ENCODE measurements around the gene MXI1.
"Not testable (repeated sequence)": the region's sequence is repeated elsewhere in the genome, so short reads cannot be mapped to it uniquely, and the experiment has no call there.

MXI1 gene

GRCh38 chr10:110237894-110238480 is 30.6 kb downstream of the MXI1 start:
- ChIA-PET POLR2A (no interaction called here), CTCF (interaction anchor here (1.3 kb wide), 2 partner anchors 100 to 354 kb away, joined by 3 read pairs; no protein-coding TSS in a partner anchor)
- no peak overlapping the region for H3K4me3 ChIP-seq (ENCODE audit: low read depth, low read length)
- DNase-seq (ENCODE audit: low read depth, low spot score): no peak
- TF ChIP-seq CTCF (IDR thresholded peaks at IDR 0.05; ENCODE audit: insufficient read depth, low read length, missing control alignments): no peak

GRCh38 chr10:110239892-110240291 is 32.5 kb downstream of the MXI1 start:
- H3K4me3 ChIP-seq (ENCODE audit: low read depth, low read length): no peak overlapping the region
- ChIA-PET POLR2A (no interaction called here), CTCF (interaction anchor here (0.7 to 1.0 kb wide), 3 partner anchors 21 to 102 kb away, joined by 3 to 4 read pairs (median 3); no protein-coding TSS in a partner anchor)
- DNase-seq (ENCODE audit: low read depth, low spot score): no peak
- TF ChIP-seq CTCF (IDR thresholded peaks at IDR 0.05; ENCODE audit: insufficient read depth, low read length, missing control alignments): no peak

- CTCF ChIA-PET: interaction anchor here (1.0 to 1.2 kb wide), 2 partner anchors 38 to 103 kb away, joined by 3 to 4 read pairs; no protein-coding TSS in a partner anchor
- no peak for TF ChIP-seq CTCF (IDR thresholded peaks at IDR 0.05; ENCODE audit: insufficient read depth, low read length, missing control alignments)
- POLR2A ChIA-PET: no interaction called here
- no peak overlapping the region for H3K4me3 ChIP-seq (ENCODE audit: low read depth, low read length)
- DNase-seq (ENCODE audit: low read depth, low spot score): no peak
These were observed 34.0 kb downstream of the MXI1 start for GRCh38 chr10:110241407-110241806.

GRCh38 chr10:110241841-110242240 is 34.4 kb downstream of the MXI1 start:
- DNase-seq (ENCODE audit: low read depth, low spot score): no peak
- no peak overlapping the region for H3K4me3 ChIP-seq (ENCODE audit: low read depth, low read length)
- TF ChIP-seq CTCF (IDR thresholded peaks at IDR 0.05; ENCODE audit: insufficient read depth, low read length, missing control alignments): no peak
- ChIA-PET CTCF (interaction anchor here (1.0 to 1.5 kb wide), 3 partner anchors 22 to 104 kb away, joined by 3 to 4 read pairs (median 3); no protein-coding TSS in a partner anchor), POLR2A (no interaction called here)

- DNase-seq (ENCODE audit: low read depth, low spot score): no peak
- CTCF ChIA-PET: interaction anchor here (0.7 to 1.5 kb wide), 3 partner anchors 22 to 36 kb away, joined by 3 read pairs; no protein-coding TSS in a partner anchor
- TF ChIP-seq CTCF (IDR thresholded peaks at IDR 0.05; ENCODE audit: insufficient read depth, low read length, missing control alignments): no peak
- no peak overlapping the region for H3K4me3 ChIP-seq (ENCODE audit: low read depth, low read length)
- POLR2A ChIA-PET: no interaction called here
These were observed 35.1 kb downstream of the MXI1 start for GRCh38 chr10:110242511-110242910.

- no peak for DNase-seq (ENCODE audit: low read depth, low spot score)
- POLR2A ChIA-PET: no interaction called here
- no peak for TF ChIP-seq CTCF (IDR thresholded peaks at IDR 0.05; ENCODE audit: insufficient read depth, low read length, missing control alignments)
- H3K4me3 ChIP-seq (ENCODE audit: low read depth, low read length): no peak overlapping the region
- CTCF ChIA-PET: interaction anchor here (0.6 to 1.8 kb wide), 7 partner anchors 13 to 325 kb away, joined by 3 to 6 read pairs (median 4); no protein-coding TSS in a partner anchor
These were observed 37.1 kb downstream of the MXI1 start for GRCh38 chr10:110244550-110244949.

GRCh38 chr10:110247833-110248232 is 40.4 kb downstream of the MXI1 start:
- H3K4me3 ChIP-seq (ENCODE audit: low read depth, low read length); DNase-seq (ENCODE audit: low read depth, low spot score); POLR2A ChIA-PET: not testable (repeated sequence)
- CTCF ChIA-PET: interaction anchor here (1.7 kb wide), 1 partner anchor 31 kb away, joined by 6 read pairs; no protein-coding TSS in a partner anchor

GRCh38 chr10:110249489-110249888 is 42.1 kb downstream of the MXI1 start:
- H3K4me3 ChIP-seq (ENCODE audit: low read depth, low read length); POLR2A ChIA-PET; DNase-seq (ENCODE audit: low read depth, low spot score): not testable (repeated sequence)
- CTCF ChIA-PET: interaction anchor here (1.4 to 1.7 kb wide), 2 partner anchors 10 to 30 kb away, joined by 4 to 6 read pairs; no protein-coding TSS in a partner anchor

- POLR2A ChIA-PET: not testable (repeated sequence)
These were observed 44.0 kb downstream of the MXI1 start for GRCh38 chr10:110251392-110251791.

More at GRCh38 chr10:110251392-110251791, 44.0 kb downstream of the MXI1 start:
- DNase-seq (ENCODE audit: low read depth, low spot score); H3K4me3 ChIP-seq (ENCODE audit: low read depth, low read length): not testable (repeated sequence)
- CTCF ChIA-PET: interaction anchor here (0.6 to 2.1 kb wide), 2 partner anchors 8 to 113 kb away, joined by 3 to 7 read pairs; no protein-coding TSS in a partner anchor
